ENCODE measurements around the gene FLACC1.
A peak's percentile ranks its signal among the peaks of the same experiment; 100 is the strongest.
"Not testable (repeated sequence)": the region's sequence is repeated elsewhere in the genome, so short reads cannot be mapped to it uniquely, and the experiment has no call there.

FLACC1 gene, protein sequence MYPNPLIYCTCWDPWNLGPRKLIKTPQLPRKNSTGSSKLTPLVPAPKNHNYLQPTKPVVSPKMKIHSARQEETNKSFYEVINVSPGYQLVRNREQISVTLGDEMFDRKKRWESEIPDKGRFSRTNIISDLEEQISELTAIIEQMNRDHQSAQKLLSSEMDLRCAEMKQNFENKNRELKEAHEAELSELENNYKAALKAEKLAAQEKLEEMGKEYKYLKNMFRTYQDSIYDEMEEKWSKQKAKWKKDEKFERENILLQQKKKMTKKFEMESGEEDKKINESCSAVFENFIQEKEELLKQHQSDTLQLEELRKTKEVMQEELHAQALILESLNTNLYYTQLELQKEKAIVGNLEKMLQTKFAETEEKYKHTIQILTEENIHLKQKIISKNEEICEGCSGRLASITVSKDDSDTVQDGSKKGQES

GRCh38 chr2:201357221-201357620, at the start of gene FLACC1:
Gene FLACC1, minus strand, starts transcription at chr2:201357345. Its CDS starts 5,941 bp downstream, at chr2:201351404.
- no peak for DNase-seq

DNA sequence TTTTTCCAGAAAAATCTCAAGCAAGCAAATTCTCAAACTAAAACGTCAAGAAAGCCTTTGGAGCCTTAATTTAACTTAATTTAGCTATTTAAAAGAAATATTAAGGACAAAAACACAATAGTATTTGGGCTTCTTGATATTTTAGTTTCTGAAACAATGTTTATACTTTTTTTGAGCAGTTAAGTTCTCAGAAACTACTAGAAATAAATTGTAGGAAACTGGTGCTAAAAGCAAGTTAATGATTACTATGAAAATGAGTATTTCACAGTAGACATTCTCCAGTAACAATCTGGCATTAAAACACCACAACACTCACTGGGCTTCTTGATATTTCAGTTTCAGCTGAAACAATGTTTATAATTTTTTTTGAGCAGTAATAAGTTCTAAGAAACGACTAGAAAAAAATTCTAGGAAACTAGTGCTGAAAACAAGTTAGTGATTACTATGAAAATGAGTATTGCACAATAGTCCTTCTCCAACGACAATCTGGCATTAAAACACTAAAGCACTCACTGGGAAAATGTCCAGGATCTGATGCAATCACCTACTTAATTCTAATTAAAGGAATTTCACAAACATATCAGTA, 49.0 kb upstream of the FLACC1 start:
- peak; percentile 80 for DNase-seq

DNA sequence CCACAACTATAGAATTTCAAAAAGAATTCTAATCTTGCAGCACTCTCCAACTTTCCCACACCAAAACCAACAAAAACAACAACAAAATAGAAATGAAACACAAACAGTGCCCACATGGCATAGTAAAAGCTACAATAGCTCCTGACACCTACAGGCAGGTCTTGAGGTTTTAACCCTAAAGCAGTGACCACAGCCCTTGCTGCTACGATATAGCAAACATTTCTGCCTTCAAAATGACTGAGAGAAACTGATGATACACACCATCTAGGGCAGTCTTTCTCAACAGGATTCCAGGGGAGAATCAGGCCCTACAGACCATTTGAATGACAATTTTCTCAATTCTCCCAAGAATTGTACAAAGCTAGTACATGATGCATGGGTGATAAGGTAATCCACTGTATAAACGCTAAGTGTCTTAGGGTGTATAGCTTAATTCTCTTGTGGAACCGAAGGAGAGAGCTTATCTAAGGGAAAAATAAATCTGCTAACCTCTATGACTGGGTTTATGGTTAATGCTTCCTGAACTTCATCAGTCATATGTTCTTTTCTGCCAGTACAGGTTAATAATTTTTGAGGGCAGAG, 47.6 kb upstream of the FLACC1 start:
- no peak for DNase-seq

DNA sequence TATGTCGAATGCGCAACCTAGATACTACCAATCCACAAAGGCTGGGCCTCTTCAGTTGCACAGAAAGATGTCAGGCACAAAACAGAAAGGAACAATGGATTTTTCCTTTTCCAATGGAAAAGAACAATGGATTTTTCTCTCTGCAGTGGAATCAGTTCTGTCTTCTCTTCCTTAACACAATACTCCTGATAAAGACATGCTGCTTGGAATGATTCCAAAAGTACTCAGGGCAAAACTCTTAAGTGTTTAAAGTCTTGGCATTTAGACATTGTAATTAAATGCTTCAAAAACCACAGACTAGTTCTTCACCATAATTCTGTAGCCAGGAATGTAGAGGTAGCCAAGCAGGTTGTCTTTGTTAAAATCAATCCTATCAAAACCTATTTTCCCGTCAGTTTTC, 46.7 kb upstream of the FLACC1 start:
- DNase-seq: no peak

- no peak for DNase-seq
These were observed 45.8 kb upstream of the FLACC1 start for GRCh38 chr2:201402651-201403562.

- DNase-seq: no peak
These were observed 44.7 kb upstream of the FLACC1 start for GRCh38 chr2:201401815-201402214.

GRCh38 chr2:201396595-201396994, 39.5 kb upstream of the FLACC1 start:
- no peak for DNase-seq

GRCh38 chr2:201383136-201383535, 26.0 kb upstream of the FLACC1 start:
- DNase-seq: no peak

- DNase-seq: no peak
These were observed 21.6 kb upstream of the FLACC1 start for GRCh38 chr2:201378496-201379397.

DNA sequence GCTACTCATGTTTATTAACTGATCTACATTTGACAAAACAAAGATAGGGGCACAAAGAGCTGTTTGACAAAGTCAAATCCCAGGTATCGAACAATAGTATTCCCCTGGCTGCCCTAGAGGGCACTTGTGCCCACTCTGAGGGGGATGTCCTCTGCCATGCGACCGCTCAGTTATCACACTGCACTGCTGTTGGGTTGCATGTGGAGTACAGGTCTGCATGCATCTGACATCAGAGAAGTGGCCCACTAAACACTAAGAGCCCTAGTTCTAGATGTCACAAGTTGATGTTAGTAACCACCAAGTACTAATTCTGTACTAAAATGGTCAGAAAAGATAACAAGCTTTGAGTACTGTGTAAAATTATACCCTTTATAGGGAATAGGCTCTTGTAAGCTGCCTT, 20.1 kb upstream of the FLACC1 start:
- DNase-seq: no peak

GRCh38 chr2:201369775-201370174, 12.6 kb upstream of the FLACC1 start:
- no peak for DNase-seq

GRCh38 chr2:201369318-201369717, 12.2 kb upstream of the FLACC1 start:
- not testable (repeated sequence) for DNase-seq

GRCh38 chr2:201366146-201366545, 9.0 kb upstream of the FLACC1 start:
- DNase-seq: no peak

DNA sequence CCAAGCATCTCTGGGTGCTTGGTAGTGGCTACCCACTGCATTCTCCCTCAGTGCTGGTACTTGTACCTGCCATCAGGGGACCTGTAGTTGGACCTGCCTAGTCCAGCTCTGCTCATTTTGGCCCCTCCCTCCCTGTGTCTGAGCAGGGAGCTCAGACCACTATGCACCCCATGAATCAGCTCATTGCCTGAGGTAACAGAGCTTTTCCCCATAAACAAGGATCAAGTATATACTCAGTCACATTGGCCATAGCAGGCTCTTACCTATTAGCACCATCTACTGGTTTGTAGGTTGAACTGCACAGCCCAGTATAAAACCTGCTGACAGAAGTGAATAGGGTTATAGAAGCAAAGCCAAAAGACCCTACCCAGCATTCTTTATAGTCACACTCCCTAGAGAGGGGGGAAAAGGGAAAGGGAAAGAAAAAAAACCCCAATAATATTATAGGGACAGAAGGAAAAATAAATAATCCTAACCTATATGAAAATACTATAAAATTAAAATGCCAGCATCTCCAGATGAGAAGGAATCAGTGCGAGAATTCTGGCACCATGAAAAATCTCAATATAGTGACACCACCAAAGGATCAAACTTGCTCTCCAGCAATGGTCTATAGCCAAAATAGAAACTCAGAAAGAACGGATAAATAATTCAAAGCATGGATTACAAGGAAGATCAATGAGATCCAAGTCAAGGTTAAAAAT, 6.9 kb upstream of the FLACC1 start:
- peak; percentile 32 for DNase-seq

DNA sequence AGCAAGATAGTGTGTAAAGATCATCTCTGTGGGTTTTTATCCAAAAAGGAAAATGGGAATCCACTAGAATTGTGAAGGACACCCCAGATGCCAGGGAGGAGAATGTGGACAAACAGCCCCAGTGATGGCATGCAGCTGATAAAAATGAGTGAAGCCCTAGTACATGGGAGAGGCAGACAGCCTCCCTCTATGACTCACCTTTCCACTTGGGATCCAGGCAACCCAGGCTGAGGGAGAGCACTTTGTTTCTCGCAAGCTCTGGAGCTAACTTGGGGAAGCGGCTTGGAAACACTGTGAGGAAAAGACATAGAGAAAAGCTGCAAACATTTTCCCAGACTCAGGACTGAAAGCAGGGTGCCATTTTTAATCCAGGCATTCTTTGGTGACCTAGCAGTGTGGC, 5.3 kb upstream of the FLACC1 start:
- no peak for DNase-seq

- DNase-seq: no peak
These were observed 4.1 kb upstream of the FLACC1 start for GRCh38 chr2:201361078-201361733.

DNA sequence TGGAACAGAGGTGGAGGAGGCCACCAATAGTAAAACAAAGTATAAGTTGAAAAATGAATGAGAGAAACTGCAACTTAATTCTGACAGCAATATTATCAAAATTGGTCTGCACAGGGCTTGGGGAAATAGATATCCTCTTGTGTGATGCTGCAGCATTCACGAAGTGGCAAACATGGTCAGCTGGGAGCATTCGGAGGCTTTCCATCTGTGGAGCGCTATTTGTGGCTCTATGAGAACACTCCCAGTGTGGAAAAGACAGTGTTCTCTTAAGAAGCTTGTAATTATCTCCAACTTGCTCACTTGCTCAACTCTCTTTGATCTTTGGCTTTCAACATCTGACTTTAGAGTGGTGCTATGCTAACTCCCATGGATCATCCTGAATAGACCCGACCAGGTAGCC, 3.1 kb upstream of the FLACC1 start:
- DNase-seq: no peak

DNA sequence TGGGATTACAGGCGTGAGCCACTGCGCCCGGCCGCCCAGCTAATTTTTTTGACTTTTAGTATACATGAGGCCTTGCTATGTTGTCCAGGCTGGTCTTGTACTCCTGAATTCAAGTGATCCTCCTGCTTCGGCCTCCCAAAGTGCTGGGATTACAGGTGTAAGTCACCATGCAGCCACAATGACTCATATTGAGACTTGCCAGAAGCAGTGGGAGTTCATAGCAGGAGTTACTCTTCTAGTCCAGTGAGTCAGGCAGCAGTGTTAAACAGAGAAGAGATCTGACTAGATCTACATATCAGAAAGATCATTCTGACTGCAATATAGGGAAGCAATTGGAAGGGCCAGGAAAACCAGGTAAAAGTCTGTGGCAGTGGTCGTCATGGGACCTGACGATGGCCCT, 1.5 kb upstream of the FLACC1 start:
- no peak for DNase-seq

DNA sequence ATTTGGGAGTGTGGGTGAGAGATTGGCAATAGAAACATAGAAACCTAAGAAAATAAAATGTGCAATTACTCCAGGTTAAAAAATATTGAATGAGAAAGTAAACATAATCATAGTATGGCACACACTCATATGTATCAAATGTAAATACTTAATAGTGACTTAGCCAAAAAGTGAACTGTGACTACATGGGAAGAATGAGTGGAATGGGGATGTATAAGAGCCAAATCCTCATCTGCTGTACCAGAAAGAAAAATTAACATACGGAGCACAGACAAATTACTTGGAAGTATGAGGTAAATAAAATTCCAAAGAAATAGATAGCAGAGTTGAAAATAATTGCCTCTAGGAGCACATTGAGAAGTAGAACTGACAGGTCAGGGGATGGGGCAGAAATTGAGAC, 4.0 kb downstream of the FLACC1 start:
- no peak for DNase-seq

DNA sequence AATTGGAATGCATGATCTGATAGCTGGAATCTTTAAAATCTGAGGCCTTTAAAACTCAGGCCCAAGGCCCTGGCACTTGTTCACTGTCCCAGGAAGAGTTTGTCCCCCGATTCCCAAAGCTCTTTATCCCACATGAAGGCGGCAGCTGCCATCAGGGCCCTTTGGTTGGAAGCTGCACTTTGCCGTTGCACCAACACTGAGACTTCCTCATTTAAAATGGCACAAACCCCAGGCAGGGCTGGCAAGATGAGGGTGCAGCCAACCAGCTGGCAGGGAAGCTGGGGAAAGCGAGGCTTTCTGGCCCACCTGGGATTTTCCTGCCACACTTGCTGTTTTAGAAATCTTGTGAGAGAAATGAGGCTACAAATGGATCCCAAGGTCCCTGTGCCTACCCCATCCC, 6.3 kb downstream of the FLACC1 start:
- DNase-seq: no peak

DNA sequence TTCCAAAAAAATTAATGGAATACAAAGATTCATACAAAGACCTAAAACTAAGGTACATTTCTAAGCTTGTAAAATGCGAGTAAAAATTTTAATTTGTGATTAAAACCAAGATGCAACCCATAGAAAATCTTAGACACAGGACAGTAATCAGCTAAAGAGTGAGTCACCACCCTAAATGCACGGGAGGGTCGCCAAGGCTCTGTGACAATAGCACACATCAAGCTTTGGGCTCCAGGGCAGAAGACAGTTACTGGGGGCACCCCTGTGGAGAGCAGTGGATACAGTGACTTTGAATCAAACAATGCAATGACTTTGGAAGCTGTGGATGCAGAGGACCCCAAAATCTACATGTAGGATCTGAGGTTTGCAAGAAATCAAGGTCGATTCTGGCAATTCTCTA, 7.5 kb downstream of the FLACC1 start:
- no peak for DNase-seq

Measured in GF-D8 (cell line).